HEK293T (cell line): ENCODE results near the gene ZNF862.

Experiments
- CTBP1 ChIP-seq: fragments of 450-650 bp; IDR thresholded peaks from 2 replicates; pipeline ENCODE4 v1.6.1; 2016; ENCODE audit warnings: borderline replicate concordance
- LEF1 ChIP-seq: fragments of 450-650 bp; IDR thresholded peaks from 2 replicates; pipeline ENCODE4 v1.6.1; 2017; ENCODE audit warnings: mild to moderate bottlenecking, borderline replicate concordance
- PKNOX1 ChIP-seq: fragments of 450-650 bp; IDR thresholded peaks from 2 replicates; pipeline ENCODE4 v1.6.1; 2016

DNA sequence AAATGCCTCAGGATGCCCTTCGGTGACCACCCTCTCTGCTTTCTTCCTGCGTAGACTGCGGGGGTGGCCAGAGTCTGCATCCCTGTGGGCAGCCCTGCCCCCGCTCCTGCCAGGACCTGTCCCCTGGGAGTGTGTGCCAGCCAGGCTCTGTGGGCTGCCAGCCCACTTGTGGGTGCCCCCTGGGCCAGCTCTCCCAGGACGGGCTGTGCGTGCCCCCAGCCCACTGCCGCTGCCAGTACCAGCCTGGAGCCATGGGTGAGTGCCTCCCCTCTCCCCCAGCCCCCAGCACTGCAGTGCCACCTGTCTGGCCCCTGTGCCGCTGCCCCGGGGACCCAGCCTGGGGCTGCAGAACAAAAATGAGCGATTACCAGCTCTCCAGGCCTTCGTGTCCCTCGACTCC, 23.1 kb upstream of the ZNF862 start:
- TF ChIP-seq PKNOX1, result no peak
- no peak for TF ChIP-seq CTBP1
- TF ChIP-seq LEF1, result no peak
